ENCODE measurements around the gene CCDC68. TPM values are rescaled to one million over a fixed set of nuclear protein-coding genes. Genes with fewer than 3 reads are reported as not detected.

Gene CCDC68
- total RNA-seq, 1 donor from 2014 or later = not detected

GRCh38 chr18:54928236-54928635 lies 31.0 kb downstream of the CCDC68 start:
- H3K4me3 Mint-ChIP-seq = no peak overlapping the region
- no peaks in the 10 kb centered on the region for H3K36me3 Mint-ChIP-seq
- no peaks in the 10 kb centered on the region for H3K9me3 Mint-ChIP-seq
- TF ChIP-seq CTCF (IDR thresholded peaks at IDR 0.05; ENCODE audit: unreplicated experiment) = no peak
- H3K27ac Mint-ChIP-seq = no peak overlapping the region
- no peaks in the 10 kb centered on the region for H3K27me3 Mint-ChIP-seq (ENCODE audit: low read depth)
- no peaks in the 10 kb centered on the region for H3K4me1 Mint-ChIP-seq
- DNase-seq (ENCODE audit: low spot score in 2 of 2, unreplicated experiment in 2 of 2) = no peak

- Mint-ChIP-seq H3K9me3 (no peaks in the 10 kb centered on the region), H3K4me3 (no peak overlapping the region), H3K36me3 (no peaks in the 10 kb centered on the region), H3K27me3 (ENCODE audit: low read depth) (no peaks in the 10 kb centered on the region), H3K27ac (no peak overlapping the region), H3K4me1 (no peaks in the 10 kb centered on the region)
- TF ChIP-seq CTCF (IDR thresholded peaks at IDR 0.05; ENCODE audit: unreplicated experiment) = no peak
- DNase-seq (ENCODE audit: low spot score in 2 of 2, unreplicated experiment in 2 of 2) = no peak
These were observed 32.5 kb downstream of the CCDC68 start for GRCh38 chr18:54926593-54927325.

GRCh38 chr18:54924948-54925347 lies 34.3 kb downstream of the CCDC68 start:
- TF ChIP-seq CTCF (IDR thresholded peaks at IDR 0.05; ENCODE audit: unreplicated experiment) = no peak
- Mint-ChIP-seq H3K36me3 (no peaks in the 10 kb centered on the region), H3K4me1 (no peaks in the 10 kb centered on the region), H3K4me3 (no peak overlapping the region), H3K9me3 (no peaks in the 10 kb centered on the region), H3K27ac (no peak overlapping the region), H3K27me3 (ENCODE audit: low read depth) (no peaks in the 10 kb centered on the region)
- no peak for DNase-seq (ENCODE audit: low spot score in 2 of 2, unreplicated experiment in 2 of 2)

- TF ChIP-seq CTCF (IDR thresholded peaks at IDR 0.05; ENCODE audit: unreplicated experiment) = no peak
- no peak for DNase-seq (ENCODE audit: low spot score in 2 of 2, unreplicated experiment in 2 of 2)
- no peak overlapping the region for H3K27ac Mint-ChIP-seq
These were observed 35.8 kb downstream of the CCDC68 start for GRCh38 chr18:54923339-54923956.

GRCh38 chr18:54919412-54919811 lies 39.8 kb downstream of the CCDC68 start:
- Mint-ChIP-seq H3K4me3 (no peak overlapping the region), H3K4me1 (no peaks in the 10 kb centered on the region), H3K36me3 (no peaks in the 10 kb centered on the region), H3K27ac (no peak overlapping the region), H3K27me3 (ENCODE audit: low read depth) (no peaks in the 10 kb centered on the region), H3K9me3 (no peaks in the 10 kb centered on the region)
- TF ChIP-seq CTCF (IDR thresholded peaks at IDR 0.05; ENCODE audit: unreplicated experiment) = no peak
- DNase-seq (ENCODE audit: low spot score in 2 of 2, unreplicated experiment in 2 of 2) = no peak

More at GRCh38 chr18:54923339-54923956, 35.8 kb downstream of the CCDC68 start:
- Mint-ChIP-seq H3K27me3 (ENCODE audit: low read depth) (no peaks in the 10 kb centered on the region), H3K36me3 (no peaks in the 10 kb centered on the region), H3K9me3 (no peaks in the 10 kb centered on the region), H3K4me3 (no peak overlapping the region), H3K4me1 (no peaks in the 10 kb centered on the region)
